Amniotic stem cell (primary cell): Measurements from ENCODE around the gene AK8.
"Not testable (repeated sequence)": the region's sequence is repeated elsewhere in the genome, so short reads cannot be mapped to it uniquely, and the experiment has no call there.

Experiments
- DNase-seq: peaks from one replicate; lab custom pipeline; 2025; lab: John Stamatoyannopoulos, UW

The AK8 gene

DNA sequence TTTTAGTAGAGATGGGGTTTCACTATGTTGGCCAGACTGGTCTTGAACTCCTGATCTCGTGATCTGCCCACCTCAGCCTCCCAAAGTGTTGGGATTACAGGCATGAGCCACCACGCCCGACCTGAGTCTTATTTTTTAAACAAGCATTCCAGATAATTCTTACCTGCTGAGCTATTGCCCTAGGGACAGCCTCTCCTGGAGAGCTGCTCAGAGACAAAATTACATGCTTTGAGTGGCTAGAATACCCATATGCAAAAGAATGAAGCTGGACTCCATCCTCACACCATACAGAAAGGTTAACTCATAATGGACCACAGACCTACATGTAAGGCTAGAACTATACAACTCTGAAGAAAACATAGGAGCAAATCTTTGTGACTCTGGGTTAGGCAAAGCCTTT lies 166.2 kb downstream of the AK8 start:
- no peak for DNase-seq

DNA sequence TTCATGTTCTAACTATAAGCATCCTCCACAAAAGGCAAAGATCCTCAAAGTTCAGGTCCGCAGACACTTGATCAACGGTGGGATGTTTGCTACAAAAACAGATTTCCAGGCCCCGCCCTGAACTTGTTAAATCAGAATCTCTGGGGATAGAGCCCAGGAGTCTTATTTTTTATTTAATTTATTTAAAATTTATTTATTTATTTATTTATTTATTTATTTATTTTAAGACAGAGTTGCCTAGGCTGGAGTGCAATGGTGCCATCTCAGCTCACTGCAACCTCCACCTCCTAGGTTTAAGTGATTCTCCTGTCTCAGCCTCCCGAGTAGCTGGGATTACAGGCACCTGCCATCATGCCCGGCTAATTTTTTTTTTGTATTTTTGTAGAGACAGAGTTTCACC lies 166.9 kb downstream of the AK8 start:
- not testable (repeated sequence) for DNase-seq

DNA sequence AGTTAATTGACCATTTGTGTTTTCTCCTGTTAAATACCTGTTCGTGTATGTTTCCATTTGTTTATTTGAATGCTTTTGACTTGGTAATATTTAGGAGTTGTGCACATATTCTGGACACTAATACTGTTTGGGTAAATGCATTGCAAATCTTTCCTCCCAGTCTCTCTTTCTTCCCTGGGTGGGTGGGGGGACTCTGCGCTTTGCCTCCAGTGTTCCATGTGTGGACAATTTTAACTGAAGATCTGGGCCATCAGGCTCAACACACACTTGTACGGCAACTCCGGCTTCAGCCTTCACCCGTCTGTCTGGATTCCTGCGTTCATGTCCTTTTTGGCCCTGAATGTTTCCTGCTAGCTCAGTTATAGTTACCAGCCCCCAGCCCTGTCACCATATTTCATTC lies 167.8 kb downstream of the AK8 start:
- DNase-seq: no peak

DNA sequence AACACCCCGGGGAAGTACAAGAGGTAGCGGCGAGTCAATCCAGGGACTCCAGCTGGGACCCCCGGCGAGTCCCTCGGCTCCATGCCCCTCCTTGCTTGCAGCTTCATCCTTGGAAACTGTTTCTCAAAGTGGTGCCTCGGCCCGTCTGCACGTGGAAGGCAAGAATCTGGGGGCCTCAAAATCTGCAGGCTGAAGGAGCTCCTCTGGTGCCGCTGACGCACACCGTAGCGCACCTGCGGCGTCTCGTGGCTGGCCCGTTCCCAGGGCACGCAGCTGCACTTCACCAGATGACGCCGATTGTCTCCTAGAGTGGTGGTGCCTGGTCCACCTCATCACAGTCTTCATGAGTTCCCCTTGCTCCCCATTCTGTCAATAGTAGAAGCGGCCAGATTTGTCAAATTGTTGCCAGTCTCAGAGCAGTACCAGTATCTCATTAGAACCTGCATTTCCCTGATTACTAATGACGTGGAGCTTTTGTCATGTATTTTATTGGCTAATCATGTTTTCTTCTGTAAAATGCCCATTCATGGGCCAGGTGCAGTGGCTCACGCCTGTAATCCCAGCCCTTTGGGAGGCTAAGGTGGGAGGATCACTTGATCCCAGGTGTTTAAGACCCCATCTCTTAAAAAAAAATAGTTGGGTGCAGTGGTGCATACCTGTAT lies 169.2 kb downstream of the AK8 start:
- no peak for DNase-seq

DNA sequence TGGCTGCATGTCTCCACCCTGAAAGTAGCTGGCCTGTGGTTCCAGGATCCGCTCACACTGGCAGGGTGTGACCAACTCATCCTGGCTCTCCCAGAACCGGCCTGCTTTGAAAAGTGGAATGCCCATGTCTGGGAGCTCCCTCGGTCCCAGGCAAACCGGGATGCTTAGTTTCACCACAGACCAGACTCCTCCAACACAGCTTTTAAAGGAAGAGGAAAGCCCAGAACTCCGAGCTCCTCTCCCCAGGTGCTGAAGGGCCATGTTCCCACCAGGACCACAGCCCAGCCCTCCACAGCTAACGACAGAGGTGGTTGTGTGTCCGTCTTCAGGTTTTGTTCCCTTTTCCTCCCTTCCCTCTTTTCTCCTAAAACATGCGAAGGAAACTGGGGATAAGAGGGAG lies 169.8 kb downstream of the AK8 start:
- no peak for DNase-seq

DNA sequence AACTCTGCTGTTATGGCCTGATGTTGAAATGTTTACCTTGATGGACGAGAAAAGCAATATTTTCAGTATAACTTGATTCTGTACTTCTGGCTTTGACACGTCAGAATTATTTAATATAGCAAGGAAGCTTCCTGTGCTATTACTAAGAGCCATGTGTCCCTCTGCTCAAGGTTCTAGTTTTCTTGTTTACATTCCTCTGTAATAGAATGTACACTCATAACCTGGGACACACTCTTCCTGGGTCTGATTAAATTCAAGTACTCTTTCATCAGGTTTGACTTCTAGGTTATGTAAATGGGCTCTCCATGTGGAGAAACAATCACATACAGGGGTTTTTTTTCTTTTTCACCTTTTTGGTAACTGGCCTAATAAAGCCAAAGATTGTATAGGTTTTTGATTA lies 174.7 kb downstream of the AK8 start:
- no peak for DNase-seq

DNA sequence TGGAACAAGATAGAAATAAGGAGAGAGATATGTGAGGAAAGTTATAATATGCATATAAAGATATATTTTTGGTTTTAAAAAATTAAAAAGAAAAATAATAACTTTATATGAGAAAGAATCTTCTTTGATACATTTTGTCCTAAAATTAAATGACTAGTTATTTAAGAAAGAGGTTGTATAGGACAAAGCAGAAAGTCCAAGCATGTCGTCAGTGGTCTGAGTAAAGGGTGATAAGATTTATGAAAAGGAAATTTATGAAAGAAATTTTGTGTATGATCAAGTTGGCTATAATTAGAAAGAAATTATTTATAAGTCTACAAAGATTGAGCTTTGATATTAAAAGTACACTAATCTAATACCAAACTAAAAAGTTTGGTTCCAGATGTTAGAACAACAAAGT lies 175.8 kb downstream of the AK8 start:
- DNase-seq: no peak

DNA sequence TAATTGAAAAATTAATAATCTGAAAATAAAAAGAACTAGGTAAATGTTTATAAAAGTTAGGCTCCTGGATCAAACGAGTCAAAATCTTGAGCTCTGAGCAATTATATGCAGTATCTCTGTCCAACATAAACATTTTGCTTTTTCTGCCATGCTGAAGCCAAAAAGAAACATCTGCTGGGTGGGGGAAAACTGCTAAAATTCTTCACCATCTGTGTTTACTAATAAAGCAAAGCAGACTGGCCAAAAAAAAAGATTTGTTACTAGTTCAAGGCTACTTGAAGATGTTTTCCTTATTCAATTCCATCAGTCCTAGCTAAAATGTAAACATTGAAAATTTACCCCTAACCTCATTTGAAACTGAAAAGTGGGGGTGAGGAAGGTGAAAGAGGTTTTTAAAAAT lies 178.1 kb downstream of the AK8 start:
- DNase-seq: no peak

DNA sequence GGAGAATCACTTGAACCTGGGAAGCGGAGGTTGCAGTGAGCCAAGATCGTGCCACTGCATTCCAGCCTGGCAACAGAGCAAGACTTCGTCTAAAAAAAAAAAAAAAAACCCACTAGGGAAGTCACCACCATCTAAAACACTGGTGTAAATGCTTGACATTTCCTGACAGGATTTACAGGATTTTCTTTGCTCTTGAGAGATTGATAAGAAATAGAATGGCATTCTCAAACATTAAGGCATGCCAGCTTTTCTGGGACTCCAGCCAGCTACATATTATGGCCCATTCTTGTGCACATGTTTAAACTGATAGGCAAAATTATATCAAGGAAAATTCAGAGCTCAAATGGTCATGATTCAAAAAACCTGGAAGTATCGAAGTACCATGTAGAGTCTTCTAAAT lies 179.1 kb downstream of the AK8 start:
- DNase-seq: no peak

DNA sequence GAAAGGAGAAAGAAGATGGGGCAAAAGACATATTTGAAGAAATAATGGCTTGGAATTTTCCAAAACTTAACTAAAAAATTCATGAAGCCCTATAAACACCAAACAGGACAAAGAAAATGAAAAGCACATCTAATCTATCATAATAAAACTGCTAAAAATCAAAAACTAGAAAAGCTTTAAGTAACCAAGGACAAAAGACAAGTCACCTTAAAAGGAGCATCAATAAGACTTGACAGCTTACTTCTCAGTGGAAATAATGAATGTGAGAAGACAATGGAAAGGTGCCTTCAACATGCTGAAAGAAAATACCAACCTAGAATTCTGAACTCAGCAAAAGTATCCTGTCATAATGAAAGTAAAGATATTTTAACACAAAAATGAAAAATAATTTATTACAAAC lies 180.9 kb downstream of the AK8 start:
- DNase-seq: no peak

DNA sequence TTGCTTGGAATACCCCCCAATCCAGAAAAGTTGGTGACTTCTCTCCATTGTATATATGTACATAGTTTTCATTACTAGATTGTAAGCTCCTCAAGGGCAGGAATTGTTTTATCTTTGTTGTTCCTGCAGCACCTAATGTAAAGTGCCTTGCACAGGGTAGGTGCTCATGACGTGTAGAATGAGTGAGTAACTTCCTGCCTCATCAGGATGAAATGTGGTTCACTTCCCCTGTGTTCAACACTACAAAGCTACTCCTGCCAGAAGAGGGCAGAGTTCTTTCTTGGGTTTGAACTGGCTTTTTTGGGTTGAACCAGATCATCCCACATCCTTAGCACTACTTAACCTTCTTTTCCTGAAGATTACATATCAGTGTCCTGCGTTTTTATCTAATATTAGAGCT lies 183.9 kb downstream of the AK8 start:
- no peak for DNase-seq

DNA sequence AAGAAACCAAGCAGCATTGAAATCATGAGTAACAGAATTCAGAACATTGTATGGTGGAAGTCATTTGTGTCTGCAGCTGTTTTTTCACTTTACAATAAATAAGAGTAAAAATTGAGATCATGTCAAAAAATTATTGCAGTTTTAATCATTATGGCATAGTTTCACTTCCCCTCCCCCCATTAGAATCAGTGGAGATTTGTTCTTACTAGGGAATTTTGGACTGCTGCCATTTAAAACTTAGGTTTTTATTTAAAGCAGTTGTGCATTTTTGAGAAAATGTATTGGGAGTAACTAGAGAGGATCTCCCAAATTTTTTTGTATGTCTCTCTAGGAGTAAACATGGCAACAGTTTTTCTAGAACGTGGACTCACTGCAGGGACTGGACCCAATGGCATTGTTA lies 187.4 kb downstream of the AK8 start:
- no peak for DNase-seq

DNA sequence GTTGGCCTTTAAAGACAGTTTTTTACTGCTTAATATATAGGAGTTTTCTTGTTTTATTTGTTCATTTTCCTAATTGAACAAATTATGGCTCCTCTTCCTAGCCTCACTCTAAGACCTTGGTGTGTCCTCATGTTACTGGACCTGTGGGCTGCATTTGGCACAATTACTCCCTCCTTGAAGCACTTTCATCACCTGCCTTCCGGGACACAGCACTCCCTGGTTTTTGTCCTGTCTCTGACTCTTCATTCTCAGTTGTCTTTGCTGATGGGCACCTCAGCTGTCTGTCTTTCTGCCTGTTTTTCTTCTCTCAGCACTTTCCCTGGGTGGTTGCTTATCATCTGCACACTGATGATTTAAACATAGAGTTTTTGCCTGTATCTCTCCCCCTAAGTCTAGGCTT lies 194.2 kb downstream of the AK8 start:
- no peak for DNase-seq

DNA sequence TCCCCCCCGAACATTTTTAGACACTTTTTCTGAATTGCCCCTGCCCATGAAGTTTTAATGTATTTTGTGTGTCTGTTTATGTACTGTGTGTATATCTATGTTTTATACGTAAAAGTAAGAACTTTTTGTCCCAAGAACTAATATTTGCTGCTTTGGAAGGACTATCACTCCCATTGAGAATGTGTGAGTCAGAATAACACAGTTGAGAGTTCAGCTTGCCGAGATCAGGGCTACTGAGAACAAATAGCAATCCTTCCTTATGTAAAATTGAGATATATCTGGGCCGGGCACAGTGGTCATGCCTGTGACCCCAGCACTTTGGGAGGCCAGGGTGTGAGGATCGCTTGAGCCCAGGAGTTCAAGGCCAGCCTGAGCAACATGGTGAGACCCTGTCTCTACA lies 196.5 kb downstream of the AK8 start:
- DNase-seq: no peak

DNA sequence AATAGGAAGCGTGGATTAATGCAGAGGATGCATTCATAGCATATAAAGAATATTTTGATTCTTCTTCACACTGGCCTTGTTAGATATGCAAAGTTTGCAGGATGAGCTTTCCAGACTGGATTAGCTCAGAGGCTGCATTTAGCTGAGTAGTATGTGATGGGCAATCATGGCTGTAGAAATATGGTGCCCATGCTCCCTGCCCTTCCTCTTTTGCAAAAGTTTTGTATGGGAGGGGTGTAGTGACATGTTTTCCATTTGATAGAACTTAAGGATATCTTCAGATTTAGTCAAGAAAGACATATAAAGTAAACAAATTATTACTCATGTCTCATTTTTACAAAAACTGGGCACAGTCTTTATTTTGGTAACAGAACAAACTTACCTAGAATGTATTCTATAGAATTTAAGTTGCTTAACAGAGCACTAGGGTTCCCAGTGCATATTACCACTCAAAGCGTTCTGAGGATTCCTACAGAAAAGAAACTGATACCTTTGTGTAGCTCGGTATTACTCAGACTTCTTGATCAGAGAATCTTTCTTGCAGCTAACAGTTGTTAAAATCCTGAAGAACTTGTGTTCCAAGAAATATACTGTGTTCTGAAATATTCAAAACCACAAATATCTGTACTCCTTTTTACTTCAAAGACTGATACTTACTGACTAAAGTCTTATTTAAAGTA lies 198.0 kb downstream of the AK8 start:
- DNase-seq: no peak

DNA sequence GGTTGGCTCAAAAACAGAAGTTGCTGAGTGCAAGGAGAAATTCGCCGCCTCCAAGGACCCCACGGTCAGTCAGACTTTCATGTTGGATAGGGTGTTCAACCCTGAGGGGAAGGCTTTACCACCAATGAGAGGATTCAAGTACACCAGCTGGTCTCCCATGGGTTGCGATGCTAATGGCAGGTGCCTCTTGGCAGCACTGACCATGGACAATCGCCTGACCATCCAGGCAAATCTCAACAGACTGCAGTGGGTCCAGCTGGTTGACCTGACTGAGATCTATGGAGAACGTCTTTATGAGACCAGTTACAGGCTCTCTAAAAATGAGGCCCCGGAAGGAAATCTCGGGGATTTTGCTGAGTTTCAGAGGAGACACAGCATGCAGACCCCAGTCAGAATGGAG lies 200.1 kb downstream of the AK8 start:
- DNase-seq: no peak
